ENCODE results near the gene HOXA6. TPM values are rescaled to one million over a fixed set of nuclear protein-coding genes. Genes with fewer than 3 reads are reported as not detected.
A peak's percentile ranks its signal among the peaks of the same experiment; 100 is the strongest.

Gene HOXA6
- total RNA-seq, 2 experiments from 2014 or later, result 4.1 to 12.0 TPM

GRCh38 chr7:27131390-27131819 lies 16.2 kb downstream of the HOXA6 start:
- Histone ChIP-seq H2AFZ (ENCODE audit: low read length) (peak overlapping the region; percentile 79), H3K27ac (ENCODE audit: low read depth, low read length, poor library complexity, severe bottlenecking) (peak overlapping the region; percentile 14), H3K4me3 (ENCODE audit: low read depth, low read length, poor library complexity, severe bottlenecking) (peak overlapping the region; percentile 76), H3K36me3 (ENCODE audit: insufficient read depth, low read length) (no peaks in the 10 kb centered on the region), H3K79me2 (ENCODE audit: insufficient read depth, low read depth, low read length) (no peaks in the 10 kb centered on the region), H4K20me1 (ENCODE audit: insufficient read depth, low read length) (no peaks in the 10 kb centered on the region; the same call in 1 of the 2 replicates), H3K4me2 (ENCODE audit: low read length) (peak overlapping the region; percentile 74), H3K9me2 (ENCODE audit: insufficient read depth, low read length) (no peaks in the 10 kb centered on the region), H3K4me1 (ENCODE audit: insufficient read depth, low read length, poor library complexity, severe bottlenecking) (peaks cover 4% of the 10 kb centered on the region), H3K9me3 (ENCODE audit: low read length) (no peaks in the 10 kb centered on the region)
- intact Hi-C loops (cut with micrococcal nuclease; ENCODE audit: unreplicated experiment), result no loop called here
- DNase-seq (ENCODE audit: low spot score), result no peak
- BruUV-seq (replicated peaks), result no TSS peak
- CTCF ChIA-PET (ENCODE audit: unreplicated experiment), result interaction anchor here (1.8 kb wide), 1 partner anchor 19 kb away, joined by 5 read pairs; no protein-coding TSS in a partner anchor
- POLR2A ChIA-PET, result interaction anchor here (0.6 to 1.5 kb wide), 9 partner anchors 10 to 449 kb away, joined by 3 to 11 read pairs (median 3); no protein-coding TSS in a partner anchor
- TF ChIP-seq CTCF (conservative IDR thresholded peaks at IDR 0.05; ENCODE audit: low read length) (no peak), EZH2phosphoT487 (IDR thresholded peaks at IDR 0.05; ENCODE audit: borderline replicate concordance, low read depth, low read length) (no peak)

- Histone ChIP-seq H2AFZ (ENCODE audit: low read length) (peak within 1 kb of the TSS; percentile 79), H3K4me1 (ENCODE audit: insufficient read depth, low read length, poor library complexity, severe bottlenecking) (peaks cover 4% of the 10 kb centered on the region), H3K36me3 (ENCODE audit: insufficient read depth, low read length) (no peaks in the 10 kb centered on the region), H3K9me3 (ENCODE audit: low read length) (no peaks in the 10 kb centered on the region), H3K9me2 (ENCODE audit: insufficient read depth, low read length) (no peaks in the 10 kb centered on the region), H3K4me2 (ENCODE audit: low read length) (peak within 1 kb of the TSS; percentile 74), H3K27ac (ENCODE audit: low read depth, low read length, poor library complexity, severe bottlenecking) (peak within 1 kb of the TSS; percentile 14), H3K79me2 (ENCODE audit: insufficient read depth, low read depth, low read length) (no peaks in the 10 kb centered on the region), H3K4me3 (ENCODE audit: low read depth, low read length, poor library complexity, severe bottlenecking) (peak within 1 kb of the TSS; percentile 76), H4K20me1 (ENCODE audit: insufficient read depth, low read length) (no peaks in the 10 kb centered on the region; the same call in 1 of the 2 replicates)
- POLR2A ChIA-PET, result interaction anchor here (0.6 to 1.5 kb wide), 10 partner anchors 11 to 441 kb away, joined by 3 to 11 read pairs (median 3); no protein-coding TSS in a partner anchor
- TSS peak; percentile 94 for BruUV-seq (replicated peaks)
- TF ChIP-seq CTCF (conservative IDR thresholded peaks at IDR 0.05; ENCODE audit: low read length) (no peak), EZH2phosphoT487 (IDR thresholded peaks at IDR 0.05; ENCODE audit: borderline replicate concordance, low read depth, low read length) (no peak)
- intact Hi-C loops (cut with micrococcal nuclease; ENCODE audit: unreplicated experiment), result no loop called here
- CTCF ChIA-PET (ENCODE audit: unreplicated experiment), result interaction anchor here (1.8 kb wide), 1 partner anchor 20 kb away, joined by 5 read pairs; no protein-coding TSS in a partner anchor
- DNase-seq (ENCODE audit: low spot score), result peak; percentile 73
Observed at GRCh38 chr7:27130540-27131389, 16.8 kb downstream of the HOXA6 start, which contains the start of gene HOXA4. Gene HOXA4 (minus strand): TSS chr7:27130757. CDS start chr7:27130733, 24 bp downstream.
